ENCODE data around the gene LTF. TPM values are rescaled to one million over a fixed set of nuclear protein-coding genes. Genes with fewer than 3 reads are reported as not detected.

LTF gene
- total and polyA plus RNA-seq, 4 donors: 0.47 to 62.3 (median 0.96) TPM

GRCh38 chr3:46462111-46462510, 2.6 kb downstream of the LTF start:
- WGBS (ENCODE audit: insufficient coverage): 57% methylated on average over 1 of the region's 3 CpGs
- H3K9me3 ChIP-seq (ENCODE audit: control insufficient read depth, insufficient read depth, low read length): no peaks in the 10 kb centered on the region
- H3K36me3 ChIP-seq (ENCODE audit: control insufficient read depth, insufficient read depth, low read length): no peaks in the 10 kb centered on the region
- no peak overlapping the region for H3K27ac ChIP-seq (ENCODE audit: low read depth, low read length)
- peaks cover 8% of the 10 kb centered on the region for H3K4me1 ChIP-seq (ENCODE audit: control insufficient read depth, insufficient read depth, low read length)
- H3K27me3 ChIP-seq (ENCODE audit: control insufficient read depth, insufficient read depth, low read length): peaks cover 26% of the 10 kb centered on the region
- H3K4me3 ChIP-seq (ENCODE audit: low read depth, low read length): no peak overlapping the region
- DNase-seq (ENCODE audit: low read depth in 4 of 6, low spot score in 6 of 6): no peak

GRCh38 chr3:46460051-46460450, 4.7 kb downstream of the LTF start:
- Histone ChIP-seq H3K27me3 (ENCODE audit: control insufficient read depth, insufficient read depth, low read length) (peaks cover 22% of the 10 kb centered on the region), H3K4me1 (ENCODE audit: control insufficient read depth, insufficient read depth, low read length) (peaks cover 8% of the 10 kb centered on the region), H3K4me3 (ENCODE audit: low read depth, low read length) (no peak overlapping the region), H3K36me3 (ENCODE audit: control insufficient read depth, insufficient read depth, low read length) (no peaks in the 10 kb centered on the region), H3K9me3 (ENCODE audit: control insufficient read depth, insufficient read depth, low read length) (no peaks in the 10 kb centered on the region), H3K27ac (ENCODE audit: low read depth, low read length) (no peak overlapping the region)
- no peak for DNase-seq (ENCODE audit: low read depth in 4 of 6, low spot score in 6 of 6)
- 78% methylated on average over 3 of the region's 3 CpGs for WGBS (ENCODE audit: insufficient coverage)

GRCh38 chr3:46456118-46456517, 8.6 kb downstream of the LTF start:
- WGBS (ENCODE audit: insufficient coverage): 91% methylated on average over 12 of the region's 14 CpGs
- Histone ChIP-seq H3K27ac (ENCODE audit: low read depth, low read length) (no peak overlapping the region), H3K27me3 (ENCODE audit: control insufficient read depth, insufficient read depth, low read length) (no peaks in the 10 kb centered on the region), H3K36me3 (ENCODE audit: control insufficient read depth, insufficient read depth, low read length) (no peaks in the 10 kb centered on the region), H3K4me1 (ENCODE audit: control insufficient read depth, insufficient read depth, low read length) (no peaks in the 10 kb centered on the region), H3K9me3 (ENCODE audit: control insufficient read depth, insufficient read depth, low read length) (no peaks in the 10 kb centered on the region), H3K4me3 (ENCODE audit: low read depth, low read length) (no peak overlapping the region)
- no peak for DNase-seq (ENCODE audit: low read depth in 4 of 6, low spot score in 6 of 6)

GRCh38 chr3:46455231-46456115, 9.2 kb downstream of the LTF start:
- H3K4me3 ChIP-seq (ENCODE audit: low read depth, low read length): no peak overlapping the region
- no peaks in the 10 kb centered on the region for H3K4me1 ChIP-seq (ENCODE audit: control insufficient read depth, insufficient read depth, low read length)
- WGBS (ENCODE audit: insufficient coverage): 85% methylated on average over 21 of the region's 21 CpGs
- DNase-seq (ENCODE audit: low read depth in 4 of 6, low spot score in 6 of 6): no peak
- H3K27me3 ChIP-seq (ENCODE audit: control insufficient read depth, insufficient read depth, low read length): no peaks in the 10 kb centered on the region
- H3K9me3 ChIP-seq (ENCODE audit: control insufficient read depth, insufficient read depth, low read length): no peaks in the 10 kb centered on the region
- H3K36me3 ChIP-seq (ENCODE audit: control insufficient read depth, insufficient read depth, low read length): no peaks in the 10 kb centered on the region
- no peak overlapping the region for H3K27ac ChIP-seq (ENCODE audit: low read depth, low read length)

GRCh38 chr3:46454606-46455005, 10.1 kb downstream of the LTF start:
- H3K36me3 ChIP-seq (ENCODE audit: control insufficient read depth, insufficient read depth, low read length): no peaks in the 10 kb centered on the region
- no peak for DNase-seq (ENCODE audit: low read depth in 4 of 6, low spot score in 6 of 6)
- no peaks in the 10 kb centered on the region for H3K9me3 ChIP-seq (ENCODE audit: control insufficient read depth, insufficient read depth, low read length)
- H3K27me3 ChIP-seq (ENCODE audit: control insufficient read depth, insufficient read depth, low read length): no peaks in the 10 kb centered on the region
- no peak overlapping the region for H3K4me3 ChIP-seq (ENCODE audit: low read depth, low read length)
- WGBS (ENCODE audit: insufficient coverage): 86% methylated on average over 7 of the region's 7 CpGs
- H3K4me1 ChIP-seq (ENCODE audit: control insufficient read depth, insufficient read depth, low read length): no peaks in the 10 kb centered on the region
- no peak overlapping the region for H3K27ac ChIP-seq (ENCODE audit: low read depth, low read length)

GRCh38 chr3:46454209-46454595, 10.5 kb downstream of the LTF start:
- no peaks in the 10 kb centered on the region for H3K27me3 ChIP-seq (ENCODE audit: control insufficient read depth, insufficient read depth, low read length)
- no peaks in the 10 kb centered on the region for H3K9me3 ChIP-seq (ENCODE audit: control insufficient read depth, insufficient read depth, low read length)
- no peaks in the 10 kb centered on the region for H3K36me3 ChIP-seq (ENCODE audit: control insufficient read depth, insufficient read depth, low read length)
- no peak overlapping the region for H3K27ac ChIP-seq (ENCODE audit: low read depth, low read length)
- no peak for DNase-seq (ENCODE audit: low read depth in 4 of 6, low spot score in 6 of 6)
- 37% methylated on average over 3 of the region's 3 CpGs for WGBS (ENCODE audit: insufficient coverage)
- no peaks in the 10 kb centered on the region for H3K4me1 ChIP-seq (ENCODE audit: control insufficient read depth, insufficient read depth, low read length)
- no peak overlapping the region for H3K4me3 ChIP-seq (ENCODE audit: low read depth, low read length)

GRCh38 chr3:46453526-46454208, 11.0 kb downstream of the LTF start:
- Histone ChIP-seq H3K4me1 (ENCODE audit: control insufficient read depth, insufficient read depth, low read length) (no peaks in the 10 kb centered on the region), H3K27me3 (ENCODE audit: control insufficient read depth, insufficient read depth, low read length) (no peaks in the 10 kb centered on the region), H3K9me3 (ENCODE audit: control insufficient read depth, insufficient read depth, low read length) (no peaks in the 10 kb centered on the region), H3K4me3 (ENCODE audit: low read depth, low read length) (no peak overlapping the region), H3K27ac (ENCODE audit: low read depth, low read length) (no peak overlapping the region), H3K36me3 (ENCODE audit: control insufficient read depth, insufficient read depth, low read length) (no peaks in the 10 kb centered on the region)
- WGBS (ENCODE audit: insufficient coverage): 88% methylated on average over 4 of the region's 7 CpGs
- no peak for DNase-seq (ENCODE audit: low read depth in 4 of 6, low spot score in 6 of 6)

GRCh38 chr3:46449755-46450552, 14.8 kb downstream of the LTF start:
- Histone ChIP-seq H3K4me3 (ENCODE audit: low read depth, low read length) (no peak overlapping the region), H3K27ac (ENCODE audit: low read depth, low read length) (no peak overlapping the region), H3K27me3 (ENCODE audit: control insufficient read depth, insufficient read depth, low read length) (no peaks in the 10 kb centered on the region), H3K4me1 (ENCODE audit: control insufficient read depth, insufficient read depth, low read length) (no peaks in the 10 kb centered on the region), H3K36me3 (ENCODE audit: control insufficient read depth, insufficient read depth, low read length) (no peaks in the 10 kb centered on the region), H3K9me3 (ENCODE audit: control insufficient read depth, insufficient read depth, low read length) (no peaks in the 10 kb centered on the region)
- DNase-seq (ENCODE audit: low read depth in 4 of 6, low spot score in 6 of 6): no peak
- 87% methylated on average over 11 of the region's 14 CpGs for WGBS (ENCODE audit: insufficient coverage)

- Histone ChIP-seq H3K4me3 (ENCODE audit: low read depth, low read length) (no peak overlapping the region), H3K9me3 (ENCODE audit: control insufficient read depth, insufficient read depth, low read length) (no peaks in the 10 kb centered on the region), H3K27me3 (ENCODE audit: control insufficient read depth, insufficient read depth, low read length) (no peaks in the 10 kb centered on the region), H3K4me1 (ENCODE audit: control insufficient read depth, insufficient read depth, low read length) (no peaks in the 10 kb centered on the region), H3K27ac (ENCODE audit: low read depth, low read length) (no peak overlapping the region), H3K36me3 (ENCODE audit: control insufficient read depth, insufficient read depth, low read length) (no peaks in the 10 kb centered on the region)
- DNase-seq (ENCODE audit: low read depth in 4 of 6, low spot score in 6 of 6): no peak
- 94% methylated on average over 13 of the region's 17 CpGs for WGBS (ENCODE audit: insufficient coverage)
Observed at GRCh38 chr3:46448721-46449120, 16.0 kb downstream of the LTF start.
